SK-N-MC (cell line): ENCODE results near the gene SULF2.

Source experiments
- EZH2 ChIP-seq: fragments of 200-600 bp; sonication (generic); IDR thresholded peaks from one replicate; pipeline ENCODE4 v1.6.1; 2017; ENCODE audit warnings: antibody characterized with exemption
- FOXP2 ChIP-seq: optimal IDR thresholded peaks from 2 replicates; pipeline ENCODE3; 2011; ENCODE audit warnings: mild to moderate bottlenecking, moderate library complexity; ENCODE audit not compliant: insufficient read depth; ENCODE audit errors: extremely low read length, control extremely low read depth
- POLR2AphosphoS5 ChIP-seq: IDR thresholded peaks from 2 replicates; pipeline ENCODE4 v1.6.1; 2012; ENCODE audit warnings: mild to moderate bottlenecking, low read depth, low read length, borderline replicate concordance

- TF ChIP-seq EZH2 = no peak
- no peak for TF ChIP-seq POLR2AphosphoS5
- TF ChIP-seq FOXP2 = no peak
Measured at GRCh38 chr20:47781632-47782031, 3.6 kb downstream of the SULF2 start.
